Keratinocyte (primary cell): ENCODE measurements around the gene HEATR3. TPM values are rescaled to one million over a fixed set of nuclear protein-coding genes. Genes with fewer than 3 reads are reported as not detected.
A peak's percentile ranks its signal among the peaks of the same experiment; 100 is the strongest.

ENCODE experiments used
- DNase-seq: peaks from one replicate; pipeline ENCODE4 v3.0.0-alpha.2; 2011; ENCODE audit warnings: low read depth, missing footprints, low spot score
- FAIRE-seq: peaks from 2 replicates; lab custom pipeline; 2011; peaks lifted over from hg19 to GRCh38; lab: Jason Lieb, UNC
- H2AFZ ChIP-seq: 2 replicates; pipeline ENCODE4 v1.6.0; 2012; ENCODE audit warnings: low read length, control low read depth, inconsistent platforms; ENCODE audit not compliant: control insufficient read depth
- H3K27ac ChIP-seq: 2 replicates; pipeline ENCODE4 v1.5.1; 2011; ENCODE audit warnings: low read length; ENCODE audit not compliant: control insufficient read depth, insufficient read depth
- H3K27me3 ChIP-seq: 3 replicates; pipeline ENCODE4 v1.6.0; 2011; ENCODE audit warnings: low read length; ENCODE audit not compliant: control insufficient read depth, insufficient read depth; ENCODE audit errors: extremely low read depth
- H3K36me3 ChIP-seq, 2 experiments: 2 replicates in 1 of 2; 3 replicates in 1 of 2; pipeline ENCODE4 v1.5.1; 2011; ENCODE audit warnings: low read length in 2 of 2, mild to moderate bottlenecking in 1 of 2; ENCODE audit not compliant: control insufficient read depth in 2 of 2, insufficient read depth in 2 of 2; ENCODE audit errors: extremely low read depth in 1 of 2
- H3K4me1 ChIP-seq: 3 replicates; pipeline ENCODE4 v1.5.1; 2011; ENCODE audit warnings: low read length; ENCODE audit not compliant: control insufficient read depth, insufficient read depth; ENCODE audit errors: extremely low read depth
- H3K4me2 ChIP-seq: 3 replicates; pipeline ENCODE4 v1.6.0; 2011; ENCODE audit warnings: low read depth, low read length; ENCODE audit not compliant: control insufficient read depth, insufficient read depth; ENCODE audit errors: extremely low read depth
- H3K4me3 ChIP-seq, 3 experiments: fragments of 200-600 bp in 1 of 3; sonication (generic) in 1 of 3; 2 replicates in 2 of 3; 3 replicates in 1 of 3; pipeline ENCODE4 v1.5.1; 2011 to 2016; ENCODE audit warnings: low read length in 3 of 3, mild to moderate bottlenecking in 3 of 3, control low read depth in 2 of 3, inconsistent platforms in 1 of 3, low read depth in 1 of 3, mixed read lengths in 1 of 3, mixed run types in 1 of 3, moderate library complexity in 1 of 3; ENCODE audit not compliant: control insufficient read depth in 2 of 3, insufficient read depth in 2 of 3; ENCODE audit errors: extremely low read depth in 1 of 3
- H3K79me2 ChIP-seq: 2 replicates; pipeline ENCODE4 v1.6.0; 2012; ENCODE audit warnings: low read length; ENCODE audit not compliant: control insufficient read depth, insufficient read depth
- H3K9ac ChIP-seq: 3 replicates; pipeline ENCODE4 v1.6.0; 2011; ENCODE audit warnings: low read length; ENCODE audit not compliant: control insufficient read depth, insufficient read depth; ENCODE audit errors: extremely low read depth
- H3K9me1 ChIP-seq: 3 replicates; pipeline ENCODE4 v1.6.0; 2011; ENCODE audit warnings: low read length; ENCODE audit not compliant: control insufficient read depth, insufficient read depth; ENCODE audit errors: extremely low read depth
- H3K9me3 ChIP-seq: 2 replicates; pipeline ENCODE4 v1.5.1; 2012; ENCODE audit warnings: low read depth, low read length; ENCODE audit not compliant: control insufficient read depth
- H4K20me1 ChIP-seq: 3 replicates; pipeline ENCODE4 v1.6.0; 2011; ENCODE audit warnings: low read length; ENCODE audit not compliant: control insufficient read depth, insufficient read depth; ENCODE audit errors: extremely low read depth
- EZH2 ChIP-seq: IDR thresholded peaks from one replicate; pipeline ENCODE4 v1.6.1; 2012; ENCODE audit warnings: inconsistent platforms, mild to moderate bottlenecking, low read length, moderate library complexity
- dilution Hi-C: fragments of 300-500 bp; cut with MboI; formaldehyde crosslinking; loops from one replicate; pipeline ENCODE4 v1.7.0; 2020; ENCODE audit warnings: low sequenced_read_pairs; ENCODE audit not compliant: extremely low pct_ligation_motif_present
- polyA plus RNA-seq, 5 experiments: library from polyadenylated mRNA; depleted of rRNA in 3 of 5; stranded (reverse) in 3 of 5; stranded (forward) in 1 of 5; unstranded in 1 of 5; fragments of >200 nt; gene quantifications; 1 replicate in 1 of 5; 2 replicates in 3 of 5; 3 replicates in 1 of 5; pipeline versions ENCODE4 v1.2.1 to v1.2.3, GENCODE V29; 2011 to 2012; ENCODE audit warnings: missing spikeins in 2 of 5, low read depth in 1 of 5, low replicate concordance in 1 of 5
- TF ChIP-seq, protein P1 (sequence below), 3 experiments: IDR thresholded peaks in 1 of 3; conservative IDR thresholded peaks in 1 of 3; optimal IDR thresholded peaks in 1 of 3; 2 replicates in 2 of 3; 3 replicates in 1 of 3; pipeline versions ENCODE3 to v1.5.1; 2011; ENCODE audit warnings: low read length in 3 of 3, mild to moderate bottlenecking in 3 of 3, moderate library complexity in 2 of 3, control low read depth in 1 of 3, inconsistent platforms in 1 of 3; ENCODE audit not compliant: insufficient read depth in 2 of 3; ENCODE audit errors: extremely low read depth in 1 of 3

The HEATR3 gene
- polyA plus RNA-seq, 1 donor (not counting 4 experiments of a cell fraction or from before 2014, with no cell fraction given) = 27.2 TPM

DNA sequence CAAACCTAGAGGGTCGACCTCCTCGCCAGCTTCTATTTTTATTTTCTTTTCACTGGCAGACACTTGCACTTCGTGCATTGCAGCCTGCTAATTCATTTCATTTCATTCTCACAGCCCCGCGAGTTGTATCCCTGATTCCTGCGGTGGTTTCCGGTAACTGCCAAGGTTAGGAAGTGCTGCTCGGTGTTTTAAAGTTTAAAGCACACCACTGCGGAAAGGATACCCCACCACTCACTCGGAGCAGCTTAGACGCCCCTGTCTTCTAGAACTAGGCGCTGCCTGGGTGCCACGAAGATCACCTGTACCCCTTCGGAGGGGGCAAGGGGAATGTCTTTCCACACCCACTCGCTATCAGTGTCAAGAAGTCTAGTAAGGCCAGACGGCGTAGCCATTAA, 40.2 kb upstream of the HEATR3 start:
- Histone ChIP-seq H3K79me2 (peaks cover 37% of the 10 kb centered on the region), H3K27ac (peak overlapping the region; percentile 42), H3K9ac (peak overlapping the region; percentile 73), H3K36me3 (peaks cover 0 to 5% of the 10 kb centered on the region in 2 experiments), H3K4me1 (peaks cover 8% of the 10 kb centered on the region), H3K4me2 (peak overlapping the region; percentile 77), H2AFZ (peak overlapping the region; percentile 73), H4K20me1 (no peaks in the 10 kb centered on the region), H3K9me1 (no peaks in the 10 kb centered on the region), H3K9me3 (no peaks in the 10 kb centered on the region), H3K4me3 (peak overlapping the region; percentile 75 to 93 (median 78)), H3K27me3 (no peaks in the 10 kb centered on the region)
- FAIRE-seq (no peak), DNase-seq (no peak)
- TF ChIP-seq, protein P1, sequence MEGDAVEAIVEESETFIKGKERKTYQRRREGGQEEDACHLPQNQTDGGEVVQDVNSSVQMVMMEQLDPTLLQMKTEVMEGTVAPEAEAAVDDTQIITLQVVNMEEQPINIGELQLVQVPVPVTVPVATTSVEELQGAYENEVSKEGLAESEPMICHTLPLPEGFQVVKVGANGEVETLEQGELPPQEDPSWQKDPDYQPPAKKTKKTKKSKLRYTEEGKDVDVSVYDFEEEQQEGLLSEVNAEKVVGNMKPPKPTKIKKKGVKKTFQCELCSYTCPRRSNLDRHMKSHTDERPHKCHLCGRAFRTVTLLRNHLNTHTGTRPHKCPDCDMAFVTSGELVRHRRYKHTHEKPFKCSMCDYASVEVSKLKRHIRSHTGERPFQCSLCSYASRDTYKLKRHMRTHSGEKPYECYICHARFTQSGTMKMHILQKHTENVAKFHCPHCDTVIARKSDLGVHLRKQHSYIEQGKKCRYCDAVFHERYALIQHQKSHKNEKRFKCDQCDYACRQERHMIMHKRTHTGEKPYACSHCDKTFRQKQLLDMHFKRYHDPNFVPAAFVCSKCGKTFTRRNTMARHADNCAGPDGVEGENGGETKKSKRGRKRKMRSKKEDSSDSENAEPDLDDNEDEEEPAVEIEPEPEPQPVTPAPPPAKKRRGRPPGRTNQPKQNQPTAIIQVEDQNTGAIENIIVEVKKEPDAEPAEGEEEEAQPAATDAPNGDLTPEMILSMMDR (optimal IDR thresholded peaks at IDR 0.05 in 1 of 3, IDR thresholded peaks at IDR 0.05 in 1 of 3, conservative IDR thresholded peaks at IDR 0.05 in 1 of 3; ENCODE audit: extremely low read depth in 1 of 3, insufficient read depth in 2 of 3, low read length in 3 of 3) = no peak
- no peak for TF ChIP-seq EZH2
- dilution Hi-C loops = no loop called here

DNA sequence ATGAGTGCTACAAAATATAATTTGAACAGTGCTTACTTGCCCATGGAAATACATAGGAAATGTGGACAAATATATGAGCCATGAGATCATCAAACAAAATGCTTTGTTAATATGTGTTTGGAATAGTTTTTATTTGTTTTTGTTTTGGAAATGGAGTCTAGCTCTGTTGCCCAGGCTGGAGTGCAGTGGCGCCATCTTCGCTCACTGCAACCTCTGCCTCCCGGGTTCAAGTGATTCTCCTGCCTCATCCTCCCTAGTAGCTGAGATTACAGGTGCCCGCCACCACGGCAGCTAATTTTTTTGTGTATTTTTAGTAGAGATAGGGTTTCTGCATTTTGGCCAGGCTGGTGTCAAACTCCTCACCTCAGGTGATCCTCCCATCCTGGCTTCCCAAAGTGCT, 37.9 kb upstream of the HEATR3 start:
- Histone ChIP-seq H3K27me3 (no peaks in the 10 kb centered on the region), H3K79me2 (peaks cover 40% of the 10 kb centered on the region), H4K20me1 (no peaks in the 10 kb centered on the region), H2AFZ (no peak overlapping the region), H3K27ac (no peak overlapping the region), H3K9ac (no peak overlapping the region), H3K4me1 (peaks cover 8% of the 10 kb centered on the region), H3K4me2 (no peak overlapping the region), H3K9me3 (no peaks in the 10 kb centered on the region), H3K9me1 (no peaks in the 10 kb centered on the region), H3K4me3 (no peak overlapping the region), H3K36me3 (peaks cover 8 to 10% of the 10 kb centered on the region in 2 experiments)
- dilution Hi-C loops = no loop called here
- no peak for FAIRE-seq
- DNase-seq = no peak
- TF ChIP-seq EZH2 = no peak

DNA sequence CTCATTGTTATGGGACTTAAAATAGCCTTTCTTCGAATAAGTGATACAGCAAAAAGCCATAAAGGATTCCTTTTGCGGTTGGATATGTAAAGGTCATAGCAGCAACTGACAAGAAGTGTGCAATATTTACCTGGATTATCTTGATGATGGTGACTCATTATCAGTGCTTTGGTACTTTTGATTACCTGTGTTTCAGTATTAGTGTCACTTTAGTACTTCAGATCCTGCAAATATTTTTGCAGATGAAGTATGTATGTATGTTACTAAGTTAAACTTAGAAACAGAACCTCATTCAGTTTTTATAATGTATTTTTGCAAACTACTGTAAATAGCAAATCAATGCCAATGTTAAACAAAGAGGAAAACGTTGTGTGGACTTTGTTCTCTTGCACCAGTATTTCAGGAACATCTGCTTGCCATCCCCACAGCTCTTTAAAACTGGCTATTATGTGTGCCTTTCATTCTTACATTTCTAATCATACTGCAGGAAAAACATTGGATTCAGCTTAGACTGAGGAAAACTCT, 30.2 kb upstream of the HEATR3 start:
- H3K9me1 ChIP-seq = no peaks in the 10 kb centered on the region
- no peak overlapping the region for H3K9ac ChIP-seq
- H3K27ac ChIP-seq = no peak overlapping the region
- no peak overlapping the region for H3K4me3 ChIP-seq
- dilution Hi-C loops = no loop called here
- no peaks in the 10 kb centered on the region for H3K4me1 ChIP-seq
- no peaks in the 10 kb centered on the region for H3K27me3 ChIP-seq
- H2AFZ ChIP-seq = no peak overlapping the region
- TF ChIP-seq EZH2 = no peak
- TF ChIP-seq, protein P1 (optimal IDR thresholded peaks at IDR 0.05 in 1 of 3, IDR thresholded peaks at IDR 0.05 in 1 of 3, conservative IDR thresholded peaks at IDR 0.05 in 1 of 3; ENCODE audit: extremely low read depth in 1 of 3, insufficient read depth in 2 of 3, low read length in 3 of 3) = no peak
- DNase-seq = no peak
- H3K36me3 ChIP-seq = peaks cover 5 to 8% of the 10 kb centered on the region in 2 experiments
- H3K4me2 ChIP-seq = no peak overlapping the region
- FAIRE-seq = no peak
- H3K9me3 ChIP-seq = no peaks in the 10 kb centered on the region
- peaks cover 2% of the 10 kb centered on the region for H3K79me2 ChIP-seq
- H4K20me1 ChIP-seq = no peaks in the 10 kb centered on the region
